ENCODE results near the gene POGK.
A peak's percentile ranks its signal among the peaks of the same experiment; 100 is the strongest.
"Not testable (repeated sequence)": the region's sequence is repeated elsewhere in the genome, so short reads cannot be mapped to it uniquely, and the experiment has no call there.

The POGK gene

GRCh38 chr1:166838766-166839599 lies at the start of gene POGK:
Gene POGK (plus strand): TSS chr1:166839475. CDS start chr1:166840957, 1,482 bp downstream.
- peak; percentile 87 for DNase-seq

- no peak for DNase-seq
Measured at GRCh38 chr1:166796620-166797236, 42.5 kb upstream of the POGK start.

- no peak for DNase-seq
Measured at GRCh38 chr1:166808952-166809351, 30.3 kb upstream of the POGK start.

- no peak for DNase-seq
Measured at GRCh38 chr1:166811691-166812090, 27.6 kb upstream of the POGK start.

- DNase-seq: no peak
Measured at GRCh38 chr1:166813508-166814223, 25.6 kb upstream of the POGK start.

- DNase-seq: no peak
Measured at GRCh38 chr1:166814611-166815010, 24.7 kb upstream of the POGK start.

- DNase-seq: no peak
Measured at GRCh38 chr1:166819974-166820373, 19.3 kb upstream of the POGK start.

GRCh38 chr1:166822385-166822784 lies 16.9 kb upstream of the POGK start:
- DNase-seq: no peak

- no peak for DNase-seq
Measured at GRCh38 chr1:166827426-166827825, 11.8 kb upstream of the POGK start.

GRCh38 chr1:166829762-166830161 lies 9.5 kb upstream of the POGK start:
- DNase-seq: not testable (repeated sequence)

- DNase-seq: no peak
Measured at GRCh38 chr1:166836733-166837132, 2.5 kb upstream of the POGK start.

GRCh38 chr1:166839600-166840308 lies 479 bp downstream of the POGK start:
- DNase-seq: peak; percentile 64

- DNase-seq: no peak
Measured at GRCh38 chr1:166840309-166841274, 1.3 kb downstream of the POGK start.

GRCh38 chr1:166843322-166843721 lies 4.0 kb downstream of the POGK start:
- DNase-seq: no peak

GRCh38 chr1:166843769-166844596 lies 4.7 kb downstream of the POGK start:
- DNase-seq: no peak

- DNase-seq: no peak
Measured at GRCh38 chr1:166844791-166845190, 5.5 kb downstream of the POGK start.

- no peak for DNase-seq
Measured at GRCh38 chr1:166848193-166848592, 8.9 kb downstream of the POGK start.

GRCh38 chr1:166849135-166849534 lies 9.9 kb downstream of the POGK start:
- DNase-seq: no peak

- DNase-seq: no peak
Measured at GRCh38 chr1:166852918-166853317, 13.6 kb downstream of the POGK start.

- no peak for DNase-seq
Measured at GRCh38 chr1:166855558-166855957, 16.3 kb downstream of the POGK start.

GRCh38 chr1:166857995-166858394 lies 18.7 kb downstream of the POGK start:
- DNase-seq: no peak

Data from COR-L47 (cell line).